HS-27A (cell line): ENCODE data around the gene ATP5F1D.

Experiments
- DNase-seq: peaks from one replicate; pipeline ENCODE4 v3.0.0-alpha.2; 2012; ENCODE audit warnings: low read depth, missing footprints

ATP5F1D gene

DNA sequence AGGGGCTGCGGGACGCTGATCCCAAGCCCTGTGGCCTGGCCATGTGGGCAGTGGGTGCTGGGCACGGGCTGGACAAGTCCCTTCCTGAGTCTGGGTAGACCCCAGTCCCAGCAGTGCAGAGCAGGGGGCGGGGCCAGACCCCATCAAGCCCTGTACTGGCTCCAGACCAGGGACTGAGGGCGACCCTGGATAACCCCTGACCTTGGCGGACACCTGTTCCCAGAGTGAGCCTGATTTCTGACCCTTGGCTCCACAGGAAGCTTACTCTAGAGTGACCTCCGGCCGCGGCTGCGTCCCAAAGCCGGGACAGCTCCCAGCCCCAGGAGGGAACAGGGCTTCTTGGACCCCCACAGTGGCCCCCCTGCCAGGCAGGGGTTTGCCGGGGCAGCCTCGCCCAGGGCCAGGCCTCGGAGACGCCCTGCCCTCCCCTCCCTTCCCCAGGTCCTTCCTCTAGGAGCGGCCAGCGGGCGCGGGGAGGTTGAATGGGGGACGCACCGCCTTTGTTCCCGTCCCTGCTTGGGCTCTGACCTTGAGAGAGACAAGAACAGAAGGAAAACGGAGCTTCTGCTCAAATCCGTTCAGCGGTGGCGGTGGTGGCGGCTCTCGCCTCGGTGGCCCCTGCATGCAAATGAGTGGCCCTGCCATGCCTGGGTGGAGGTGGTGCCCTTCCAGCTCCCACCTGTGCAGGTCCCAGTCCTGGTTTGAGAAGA is 41.8 kb downstream of the ATP5F1D start:
- no peak for DNase-seq

DNA sequence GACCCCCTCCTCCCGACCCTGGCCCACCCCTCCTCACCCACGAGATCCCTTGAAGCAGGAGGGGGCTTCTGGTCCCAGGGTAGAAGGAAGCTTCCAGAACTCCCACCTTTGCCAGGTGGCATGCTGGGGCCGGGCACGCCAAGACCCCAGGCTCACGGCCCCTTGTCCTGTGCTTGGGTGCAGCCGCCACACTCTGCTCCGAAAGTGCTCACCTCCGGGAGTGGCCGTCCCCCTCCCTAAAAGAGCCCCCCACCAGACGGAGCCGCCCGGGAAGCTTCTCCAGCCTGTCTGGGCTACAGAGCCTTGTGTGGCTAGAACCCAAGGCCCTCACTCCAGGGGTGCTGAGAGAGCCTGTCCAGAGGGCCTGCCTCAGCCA is 42.4 kb downstream of the ATP5F1D start:
- DNase-seq = no peak

DNA sequence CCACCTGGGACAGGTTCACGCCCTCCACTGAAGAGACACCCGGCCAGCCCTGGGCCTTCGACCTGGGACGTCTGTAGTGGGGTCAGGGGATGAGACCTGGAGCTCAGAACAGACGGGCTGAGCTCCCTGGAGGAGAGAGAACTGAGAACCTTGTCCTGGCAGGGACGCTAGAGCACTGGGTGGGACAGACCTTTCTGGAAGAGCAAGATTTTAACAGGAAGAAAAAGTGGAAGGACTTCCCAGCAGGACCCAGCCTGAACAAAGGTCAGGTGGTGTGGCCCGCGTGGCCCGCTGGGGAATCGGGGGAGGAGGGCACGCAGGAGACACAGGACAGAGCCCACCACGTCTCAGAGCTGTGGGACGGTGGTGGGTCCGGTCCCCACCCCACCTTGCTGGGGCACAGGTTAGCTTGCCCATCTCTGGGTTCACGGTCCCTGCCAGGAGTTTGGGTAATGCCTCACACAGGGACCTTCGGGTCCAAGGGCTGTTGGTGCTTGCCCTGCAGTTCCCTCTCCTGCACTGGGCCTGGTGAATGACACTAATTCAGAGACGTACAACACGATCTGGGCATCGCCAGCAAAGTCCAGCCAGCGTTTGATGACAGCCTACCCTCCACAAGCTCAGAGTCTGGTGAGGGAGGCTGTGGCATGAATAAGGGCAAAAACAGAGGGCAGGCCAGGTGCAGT is 42.9 kb downstream of the ATP5F1D start:
- DNase-seq = no peak

DNA sequence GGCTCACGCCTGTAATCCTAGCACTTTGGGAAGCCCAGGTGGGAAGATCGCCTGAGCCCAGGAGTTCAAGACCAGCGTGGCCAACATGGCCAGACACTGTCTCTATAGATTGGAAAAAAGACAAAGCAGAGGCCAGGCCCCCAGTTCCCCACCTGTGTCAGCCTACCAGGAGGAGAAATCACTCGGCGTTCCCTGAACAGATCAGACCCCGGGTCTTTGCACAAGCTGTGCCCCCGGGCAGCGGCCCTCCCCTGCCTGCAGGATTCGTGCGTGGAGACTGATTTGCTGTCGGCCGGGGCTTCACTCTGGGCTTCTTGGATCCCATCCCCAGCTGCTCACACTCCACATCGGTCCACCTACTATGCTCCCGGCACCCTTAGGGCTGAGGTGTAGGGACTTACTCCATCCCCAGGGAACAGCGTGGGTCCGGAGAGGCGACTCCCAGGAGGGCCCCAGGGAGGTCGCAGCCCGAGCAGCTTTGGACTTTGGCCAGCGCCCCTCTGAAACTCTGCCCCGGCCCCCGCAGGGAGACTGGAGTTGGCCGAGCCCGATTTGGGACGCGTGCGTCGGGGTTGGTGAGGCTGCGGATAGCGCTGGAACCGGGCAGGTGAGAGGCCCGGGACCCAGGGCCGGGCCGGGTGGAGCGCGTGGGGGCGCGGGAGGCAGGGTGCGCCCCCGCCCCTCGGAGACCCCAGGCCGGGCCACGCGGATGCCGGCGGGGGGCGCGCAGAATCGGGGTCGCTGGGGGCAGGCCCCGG is 43.6 kb downstream of the ATP5F1D start:
- no peak for DNase-seq

DNA sequence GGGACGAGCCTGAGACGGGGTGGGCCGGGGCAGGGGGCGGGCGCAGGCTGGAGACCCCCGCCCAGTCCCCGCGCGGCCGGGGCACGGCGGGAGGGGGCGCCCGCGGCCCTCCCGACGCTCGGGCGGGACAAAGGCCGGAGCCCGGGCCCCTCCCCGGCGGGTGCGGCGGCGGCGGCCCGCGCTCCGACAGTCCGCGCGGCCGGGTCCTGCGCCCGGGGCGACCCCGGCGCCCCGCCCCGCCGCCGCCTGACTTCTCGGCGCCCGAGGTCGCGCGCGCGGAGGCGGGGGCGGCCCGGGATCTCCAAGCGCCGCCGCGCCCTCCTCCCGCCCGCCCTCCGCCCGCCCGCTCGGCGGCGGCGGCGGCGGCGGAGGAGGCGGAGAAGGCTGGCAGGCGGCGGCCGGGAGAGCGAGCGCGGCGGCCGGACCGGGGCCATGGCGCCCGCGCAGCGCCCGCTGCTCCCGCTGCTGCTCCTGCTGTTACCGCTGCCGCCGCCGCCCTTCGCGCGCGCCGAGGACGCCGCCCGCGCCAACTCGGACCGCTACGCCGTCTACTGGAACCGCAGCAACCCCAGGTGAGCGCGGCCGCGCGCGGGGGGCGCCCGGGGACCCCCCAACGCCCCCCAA is 44.3 kb downstream of the ATP5F1D start, which contains the start of gene EFNA2:
TSS of gene EFNA2 (plus strand) at position 137 of the 624 bp plus-strand sequence. CDS start at position 433, 296 bp downstream.
- no peak for DNase-seq

DNA sequence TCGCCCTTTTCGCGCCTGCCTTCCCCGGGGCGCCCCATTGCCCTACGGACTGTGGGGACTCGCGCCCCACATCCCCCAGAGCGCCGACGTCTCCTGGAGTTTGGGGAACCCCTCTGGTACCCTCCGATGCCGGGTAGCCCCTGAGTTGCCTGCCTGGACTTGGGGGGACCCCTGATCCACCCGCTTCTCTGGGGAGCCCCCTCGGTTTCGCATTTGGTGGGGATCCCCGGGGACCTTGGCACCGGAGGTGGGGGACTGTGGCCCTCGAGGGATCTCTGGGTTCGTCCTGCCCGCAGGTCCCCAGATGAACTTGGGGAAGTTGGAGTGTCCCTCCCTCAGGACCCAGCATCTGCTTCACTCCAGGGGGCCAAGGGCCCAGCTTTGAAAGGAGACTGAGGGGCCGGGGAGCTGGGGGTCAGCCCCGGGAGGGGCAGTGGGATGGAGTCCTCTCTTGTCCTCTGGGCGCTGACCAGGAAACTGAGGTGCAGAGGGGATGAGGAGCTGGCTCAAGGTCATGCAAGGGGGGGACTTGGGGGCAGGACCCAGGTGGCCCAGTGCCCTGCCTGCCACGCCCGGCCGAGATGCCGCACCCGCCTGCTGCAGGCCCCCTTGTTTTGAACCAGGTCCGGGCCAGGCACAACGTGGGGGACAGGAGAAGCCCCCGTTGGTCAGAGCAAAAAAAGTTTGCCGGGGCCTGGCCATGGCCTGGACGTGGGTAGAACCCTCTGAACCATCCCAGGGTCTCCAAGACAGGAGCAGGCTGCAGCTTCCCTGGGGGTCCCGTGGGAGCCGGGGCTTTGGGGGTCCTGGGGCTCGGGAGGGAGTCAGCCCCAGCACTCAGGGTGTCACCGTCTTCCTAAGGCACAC is 45.2 kb downstream of the ATP5F1D start:
- DNase-seq = no peak

DNA sequence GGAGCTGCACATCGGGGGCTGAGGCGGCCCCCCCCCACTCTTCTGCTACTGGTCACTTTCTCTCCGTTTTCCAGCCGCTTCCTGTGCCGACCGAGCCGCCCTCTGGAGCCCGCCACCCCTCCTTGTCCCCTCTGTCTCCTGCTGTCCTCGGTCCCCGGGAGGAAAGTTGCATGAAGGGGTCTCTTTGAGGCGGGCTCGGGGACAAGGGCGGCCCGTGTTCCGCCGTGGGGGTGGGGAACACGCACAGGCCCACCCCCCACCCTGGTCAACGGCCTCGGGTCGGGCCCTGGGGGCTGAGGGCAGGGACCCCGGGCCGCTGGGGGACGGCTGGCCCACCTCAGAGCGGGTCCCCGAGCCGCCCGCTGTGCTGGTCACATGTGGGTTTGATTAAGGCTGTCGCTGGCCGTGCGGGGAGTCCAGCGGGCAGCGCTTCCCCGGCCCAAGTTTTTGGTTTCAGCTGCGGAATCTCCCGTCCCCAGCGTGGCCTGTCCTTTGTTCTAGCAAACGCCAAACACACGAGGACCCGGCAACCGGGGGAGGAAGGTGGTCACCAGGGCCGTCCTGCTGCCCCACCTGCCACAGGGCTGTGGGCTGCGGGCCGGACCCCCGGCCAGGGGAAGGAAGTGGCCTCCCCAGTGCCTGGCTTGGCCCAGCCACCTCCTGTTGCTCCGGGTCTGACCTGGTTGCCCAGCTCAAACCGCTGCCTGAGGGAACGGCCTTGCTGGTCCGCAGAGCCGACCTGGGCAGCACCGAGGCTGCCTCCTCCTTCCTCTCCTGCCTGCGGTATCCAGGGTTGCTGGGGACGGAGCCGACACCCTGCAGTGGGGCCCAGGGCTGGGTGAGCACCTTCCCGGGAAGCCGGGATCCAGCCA is 46.0 kb downstream of the ATP5F1D start:
- no peak for DNase-seq

DNA sequence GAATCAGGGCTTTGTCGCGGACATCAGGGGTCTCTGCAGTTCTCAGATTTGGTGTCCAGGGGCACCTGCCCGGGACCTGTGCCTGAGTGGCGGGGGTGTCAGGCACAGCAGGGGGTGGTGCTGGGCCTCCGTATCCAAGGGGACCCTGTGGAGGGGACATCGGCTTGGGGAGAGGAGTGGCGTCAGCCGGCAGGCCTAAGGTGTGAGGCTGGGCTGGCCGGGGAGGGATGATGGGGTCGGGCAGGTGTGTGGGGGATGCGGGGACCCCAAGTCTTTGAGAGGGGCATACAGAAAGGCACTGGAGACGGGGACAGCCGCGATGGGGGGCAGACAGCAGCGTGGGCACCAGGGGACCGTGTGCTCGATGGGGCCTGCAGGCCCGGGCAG is 46.7 kb downstream of the ATP5F1D start:
- DNase-seq = no peak

DNA sequence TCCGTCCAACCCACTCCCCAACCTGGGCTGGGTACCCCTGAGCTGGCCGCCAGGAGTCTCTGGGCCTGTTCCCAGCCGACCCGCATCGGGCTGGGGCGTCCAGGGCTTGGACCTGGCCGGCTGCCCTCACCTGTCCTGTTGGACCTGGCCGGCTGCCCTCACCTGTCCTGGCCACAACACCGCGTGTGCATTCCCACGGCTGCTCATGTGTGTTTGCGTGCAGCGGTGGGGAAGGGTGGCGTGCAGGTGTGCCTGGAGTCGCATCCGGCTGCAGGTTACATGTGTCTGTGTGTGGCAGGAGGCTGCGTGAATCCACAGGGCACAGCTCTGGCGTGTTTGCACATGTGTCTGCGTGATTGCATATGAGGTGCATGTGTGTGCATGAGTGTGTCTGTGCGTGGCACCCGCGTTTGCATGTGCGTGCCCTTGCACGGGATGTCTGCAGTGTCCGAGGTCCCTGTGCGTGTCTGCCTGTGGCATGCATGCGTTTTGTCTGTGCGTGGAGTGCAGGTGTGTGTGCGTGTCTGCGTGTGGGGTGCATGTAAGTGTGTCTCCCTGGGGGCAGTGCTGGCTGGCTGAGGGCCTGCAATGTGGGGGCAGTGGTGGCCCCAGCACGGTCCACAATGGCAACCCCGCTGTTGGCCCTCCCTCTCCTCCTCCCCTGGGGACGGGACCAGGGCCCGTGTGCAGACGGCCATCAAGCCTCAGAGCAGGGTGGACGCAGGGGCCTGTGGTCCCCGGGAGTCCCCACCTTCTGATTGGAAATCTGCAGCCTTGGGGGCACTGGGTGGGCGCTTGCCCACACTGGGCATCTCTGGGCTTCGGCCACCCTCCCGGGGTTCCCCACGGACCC is 47.5 kb downstream of the ATP5F1D start:
- no peak for DNase-seq

DNA sequence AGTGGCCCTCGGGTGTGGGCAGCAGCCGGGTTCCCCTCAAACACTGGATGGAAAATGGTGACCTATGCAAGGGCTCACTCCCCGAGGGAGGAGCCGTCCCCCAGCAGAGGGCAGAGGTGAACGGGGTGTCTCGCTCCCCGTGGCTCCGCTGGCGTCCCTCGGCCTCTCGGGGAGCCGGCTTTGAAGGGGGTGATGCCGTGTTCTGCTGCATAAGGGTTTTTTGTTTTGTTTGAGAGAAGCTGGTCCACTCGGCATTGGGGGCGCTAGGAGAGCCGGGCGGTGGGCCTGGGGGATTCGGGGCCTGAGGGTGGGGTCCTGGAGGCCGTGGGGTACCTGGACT is 48.1 kb downstream of the ATP5F1D start:
- DNase-seq = no peak

DNA sequence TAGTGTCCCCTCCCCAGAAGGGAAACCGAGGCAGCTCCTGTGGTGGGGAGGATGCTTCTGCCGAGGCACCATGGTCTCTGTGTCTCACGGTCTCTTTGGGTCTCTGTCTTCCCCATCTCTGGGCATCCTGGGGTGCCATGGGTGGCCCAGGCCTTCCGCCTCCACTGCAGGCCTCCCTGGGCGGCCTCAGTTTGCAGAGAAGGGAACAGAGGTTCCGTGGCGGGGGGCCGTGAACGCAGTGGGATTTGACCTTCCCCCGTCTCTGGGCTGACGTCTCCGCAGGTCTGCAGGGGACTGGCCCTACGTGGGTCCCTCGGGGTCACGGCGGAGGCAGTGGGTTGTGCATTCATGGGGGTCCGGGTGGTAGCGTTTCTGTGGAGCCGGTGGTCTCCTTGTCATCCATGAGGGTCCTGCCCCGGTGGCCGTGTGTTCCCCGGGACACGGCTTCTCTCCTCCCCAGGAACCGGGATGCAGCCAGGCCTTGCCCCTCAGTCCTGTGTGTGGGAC is 48.7 kb downstream of the ATP5F1D start:
- no peak for DNase-seq

DNA sequence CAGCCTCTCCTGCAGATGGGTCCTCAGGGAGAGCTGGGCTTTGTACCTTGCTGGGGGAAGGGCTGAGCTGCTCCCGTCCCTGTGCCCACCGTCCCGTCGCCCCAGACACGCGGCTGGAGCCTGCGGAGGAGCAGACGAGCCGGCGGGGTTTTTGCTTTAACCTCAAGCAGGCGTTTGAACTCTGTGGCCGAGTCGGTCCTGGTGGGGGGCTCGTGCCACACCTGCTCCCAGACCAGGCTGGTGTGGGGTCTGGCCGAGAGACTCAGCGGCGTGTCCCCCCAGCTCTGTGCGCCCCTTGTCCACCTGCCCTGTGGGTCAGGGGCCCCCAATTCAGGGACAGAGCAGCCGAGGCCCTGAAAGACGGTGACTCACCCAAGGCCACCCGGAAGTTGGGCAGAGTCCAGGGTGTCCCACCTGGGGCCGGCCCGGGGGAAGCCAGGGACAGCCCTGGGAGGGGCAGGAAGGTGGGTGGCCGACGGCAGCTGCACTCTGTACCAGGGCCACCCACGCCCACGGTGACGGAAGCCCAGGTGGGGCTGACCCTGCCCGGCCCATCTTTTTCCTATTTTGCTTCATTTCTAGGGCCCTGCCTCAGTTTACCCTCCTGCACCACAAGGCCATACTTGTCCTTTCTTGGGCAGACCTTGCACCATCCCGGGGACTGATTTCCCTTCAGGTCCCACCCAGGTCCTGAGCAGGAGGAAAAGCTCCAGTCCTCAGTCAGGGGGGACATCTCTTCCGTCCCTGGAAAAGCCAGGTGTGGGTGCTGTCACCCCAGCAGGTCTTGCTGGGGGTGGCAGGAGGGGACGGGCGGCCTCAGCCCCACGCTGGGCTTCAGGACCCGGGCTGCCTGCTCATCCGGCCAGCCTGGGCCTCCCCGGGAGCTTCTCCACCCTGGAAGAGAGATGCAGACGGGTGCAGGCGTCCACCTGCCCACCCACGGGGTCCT is 49.4 kb downstream of the ATP5F1D start:
- no peak for DNase-seq

DNA sequence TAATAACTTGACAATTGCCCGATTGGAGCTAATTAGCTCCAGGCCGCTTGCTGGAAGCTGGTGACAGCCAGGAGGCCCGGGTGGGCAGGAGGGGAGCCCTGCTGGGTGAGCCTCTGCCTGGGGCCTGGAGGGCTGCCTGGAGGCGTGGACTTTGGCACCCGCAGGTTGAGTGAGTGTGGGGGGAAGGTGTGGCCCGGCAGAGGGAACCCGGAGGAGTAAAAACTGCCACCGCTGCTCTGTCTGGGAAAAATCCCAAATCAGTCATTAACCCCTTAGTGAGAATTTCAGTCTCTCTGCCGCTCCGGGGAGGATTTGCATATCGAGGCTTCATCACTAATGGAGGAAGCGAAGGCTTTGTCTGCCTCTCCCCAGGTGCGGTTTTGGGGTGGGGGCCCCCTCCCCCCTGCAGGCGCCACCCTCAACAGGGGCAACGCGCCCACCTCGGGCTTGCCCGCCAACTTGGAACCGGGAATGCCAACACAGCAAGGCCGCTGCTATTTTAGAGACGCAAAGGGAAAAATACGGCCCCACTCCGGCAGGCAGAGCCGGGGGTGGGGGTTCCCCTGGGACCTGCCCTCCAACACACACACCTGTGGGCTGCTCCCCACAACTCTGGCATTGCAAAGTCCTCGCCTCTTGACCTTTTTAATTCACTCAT is 50.3 kb downstream of the ATP5F1D start:
- no peak for DNase-seq

DNA sequence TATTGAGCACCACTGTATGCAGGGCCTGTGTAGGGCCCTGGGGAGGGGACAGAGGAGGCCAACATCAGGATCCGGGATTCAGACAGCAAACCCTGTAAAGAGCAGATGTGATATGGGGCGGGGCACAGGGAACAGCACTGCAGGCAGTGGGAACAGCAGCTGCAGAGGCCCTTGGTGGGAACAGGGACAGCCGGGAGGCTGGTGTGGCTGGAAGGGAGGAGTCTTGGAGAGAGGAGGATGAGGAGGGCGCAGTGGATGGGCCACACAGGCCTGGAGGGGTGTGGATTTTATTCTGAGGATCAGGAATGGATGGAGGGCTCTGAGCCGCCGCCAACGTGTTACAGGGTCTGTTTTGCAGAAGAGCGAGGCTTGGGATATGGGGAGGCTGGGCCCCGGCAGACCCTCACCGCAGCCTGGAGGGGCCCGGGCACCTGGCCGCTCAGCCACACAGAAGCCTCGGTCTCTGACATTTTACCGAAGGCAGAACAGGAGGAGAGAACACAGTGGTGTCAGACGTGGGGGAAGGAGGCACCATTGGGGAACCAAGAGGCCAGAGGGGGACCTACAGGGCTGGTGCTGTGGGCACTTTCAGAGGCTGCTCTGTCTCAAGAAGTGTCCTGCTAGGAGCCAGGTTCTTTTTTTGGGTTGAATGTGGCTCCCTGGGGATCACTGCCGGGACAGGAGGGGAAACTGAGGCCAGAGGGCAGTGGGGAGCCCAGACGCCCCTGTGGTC is 51.0 kb downstream of the ATP5F1D start:
- DNase-seq = no peak

DNA sequence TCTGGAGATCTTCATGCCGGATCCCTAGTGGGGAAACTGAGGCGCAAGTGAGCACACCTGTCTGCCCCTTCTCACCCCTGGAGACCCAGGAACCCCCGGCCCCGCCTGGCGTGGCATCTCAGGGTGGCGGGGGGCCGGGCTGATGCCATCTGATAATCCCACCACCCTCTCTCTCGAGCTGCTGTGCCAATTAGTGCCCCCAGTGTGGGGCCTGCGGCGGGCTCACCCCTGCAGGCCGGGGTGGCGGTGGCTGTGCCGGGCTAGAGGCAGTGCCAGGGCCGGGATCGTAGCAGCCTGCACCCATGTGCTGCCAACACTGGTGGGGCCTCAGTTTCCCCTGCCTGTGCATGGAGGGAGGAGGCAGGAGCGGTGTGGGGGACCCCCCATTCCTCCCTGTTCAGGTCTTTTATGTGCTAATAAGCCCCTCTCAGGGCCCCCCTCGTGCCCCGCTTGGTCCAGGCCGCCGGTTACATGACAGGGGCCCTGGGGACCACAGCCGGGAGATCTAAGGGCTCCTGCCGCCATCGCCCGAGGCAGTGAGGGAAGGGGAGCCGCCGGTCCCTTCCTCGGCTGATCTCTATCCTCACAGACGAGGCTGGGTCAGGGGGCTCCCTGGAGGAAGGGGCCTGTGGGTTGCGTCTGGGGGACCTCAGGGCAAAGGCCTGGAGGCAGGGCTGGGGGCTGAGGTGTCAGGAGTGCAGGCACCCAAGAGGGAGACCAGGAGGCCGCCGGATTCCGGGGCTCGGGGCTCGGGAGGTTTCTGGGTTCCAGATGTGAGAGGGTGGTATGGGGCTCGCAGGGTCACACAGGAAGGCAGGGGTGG is 52.4 kb downstream of the ATP5F1D start:
- DNase-seq = no peak
